ENCODE measurements around the gene SLC7A11. TPM values are rescaled to one million over a fixed set of nuclear protein-coding genes. Genes with fewer than 3 reads are reported as not detected.

SLC7A11 gene
- total and polyA plus RNA-seq, 3 experiments from 2014 or later: 0.77 to 1.5 TPM; not detected in 1

DNA sequence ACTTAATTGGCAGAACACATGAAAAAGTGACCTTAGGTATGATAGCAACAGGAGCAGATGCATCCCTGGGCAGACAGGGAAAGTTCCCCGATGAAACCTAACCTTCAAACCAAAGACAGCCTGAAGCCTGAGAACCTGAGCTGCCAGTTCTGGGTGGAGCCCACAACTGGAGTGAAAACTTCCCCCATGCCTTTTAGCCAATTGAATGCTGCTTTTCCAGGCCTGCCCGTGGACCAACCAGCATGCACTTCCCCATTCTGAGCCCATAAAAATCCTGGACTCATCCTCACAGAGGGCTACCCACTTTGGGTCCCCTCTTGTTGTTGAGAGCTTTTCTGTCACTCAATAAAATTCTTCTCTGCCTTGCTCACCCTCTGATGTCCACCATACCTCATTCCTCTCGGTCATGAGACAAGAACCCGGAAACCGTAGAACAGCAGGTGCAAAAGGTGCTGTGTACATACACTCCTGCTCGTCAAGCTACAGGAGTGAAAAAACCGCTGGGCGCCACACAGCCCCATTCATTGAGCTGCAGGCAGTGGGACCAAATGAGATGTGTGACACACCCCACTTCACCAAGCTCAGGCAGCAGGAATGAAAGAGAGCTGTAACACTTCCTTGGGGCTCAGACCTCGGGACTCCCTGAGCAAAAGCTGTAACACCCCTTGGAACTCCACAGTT is 13.9 kb upstream of the SLC7A11 start:
- POLR2A ChIA-PET: no interaction called here
- peaks cover 0 to 6% (median 0%) of the 10 kb centered on the region in 5 donors for H3K9me3 Mint-ChIP-seq
- no peak overlapping the region for H3K4me3 ChIP-seq (ENCODE audit: low read length)

DNA sequence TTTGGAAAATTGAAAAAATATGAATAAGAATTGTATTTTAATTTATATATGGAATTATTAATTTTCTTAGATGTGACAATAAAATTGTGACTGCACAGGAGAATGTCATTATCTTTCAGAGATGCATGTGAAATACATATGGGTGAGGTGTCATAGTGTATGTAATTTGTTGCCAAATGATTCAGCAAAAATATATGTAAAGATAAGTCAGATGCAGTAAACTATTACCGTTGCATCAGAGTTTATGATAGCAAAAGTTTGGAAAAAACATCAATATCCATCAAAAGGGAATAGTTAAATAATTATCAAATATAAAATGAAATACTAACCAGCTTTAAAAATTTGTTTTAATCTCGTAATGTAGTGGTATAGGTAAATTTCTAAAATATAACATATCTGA is 10.4 kb upstream of the SLC7A11 start:
- ChIA-PET POLR2A (no interaction called here), CTCF (no interaction called here)
- no peaks in the 10 kb centered on the region for H3K36me3 ChIP-seq (ENCODE audit: insufficient read depth, low read length)
- H3K9me3 Mint-ChIP-seq: peaks cover 0 to 6% (median 0%) of the 10 kb centered on the region in 5 donors
- H3K27ac Mint-ChIP-seq: no peak overlapping the region
- H3K9me3 ChIP-seq (ENCODE audit: low read length): no peaks in the 10 kb centered on the region
- no peaks in the 10 kb centered on the region for H3K27me3 ChIP-seq (ENCODE audit: insufficient read depth, low read length, poor library complexity, severe bottlenecking)
- H3K27ac ChIP-seq (ENCODE audit: low read depth, low read length): no peak overlapping the region
- H3K4me3 Mint-ChIP-seq: no peak overlapping the region
- H3K4me3 ChIP-seq (ENCODE audit: low read length): no peak overlapping the region
- no peaks in the 10 kb centered on the region for H3K36me3 Mint-ChIP-seq
- peaks cover 1 to 11% (median 11%) of the 10 kb centered on the region in 3 donors for H3K4me1 Mint-ChIP-seq
- no peaks in the 10 kb centered on the region for H3K27me3 Mint-ChIP-seq
- no peak for DNase-seq
- no peaks in the 10 kb centered on the region for H3K4me1 ChIP-seq (ENCODE audit: insufficient read depth, low read length)

More for the DNA sequence above, 13.9 kb upstream of the SLC7A11 start:
- Mint-ChIP-seq H3K36me3 (no peaks in the 10 kb centered on the region), H3K27me3 (no peaks in the 10 kb centered on the region), H3K4me3 (no peak overlapping the region), H3K4me1 (peaks cover 1 to 11% (median 11%) of the 10 kb centered on the region in 3 donors), H3K27ac (no peak overlapping the region)
- Histone ChIP-seq H3K36me3 (ENCODE audit: insufficient read depth, low read length) (no peaks in the 10 kb centered on the region), H3K27me3 (ENCODE audit: insufficient read depth, low read length, poor library complexity, severe bottlenecking) (no peaks in the 10 kb centered on the region), H3K27ac (ENCODE audit: low read depth, low read length) (no peak overlapping the region), H3K9me3 (ENCODE audit: low read length) (no peaks in the 10 kb centered on the region), H3K4me1 (ENCODE audit: insufficient read depth, low read length) (no peaks in the 10 kb centered on the region)
- CTCF ChIA-PET: no interaction called here
- DNase-seq: peak in 1 of 5 donors; percentile 35

- Mint-ChIP-seq H3K9me3 (peaks cover 0 to 6% (median 0%) of the 10 kb centered on the region in 5 donors), H3K36me3 (no peaks in the 10 kb centered on the region), H3K4me1 (peaks cover 1 to 11% (median 11%) of the 10 kb centered on the region in 3 donors), H3K27me3 (no peaks in the 10 kb centered on the region), H3K27ac (no peak overlapping the region), H3K4me3 (no peak overlapping the region)
- no peaks in the 10 kb centered on the region for H3K36me3 ChIP-seq (ENCODE audit: insufficient read depth, low read length)
- DNase-seq: no peak
- no peaks in the 10 kb centered on the region for H3K9me3 ChIP-seq (ENCODE audit: low read length)
- CTCF ChIA-PET: no interaction called here
- no peaks in the 10 kb centered on the region for H3K27me3 ChIP-seq (ENCODE audit: insufficient read depth, low read length, poor library complexity, severe bottlenecking)
- no peaks in the 10 kb centered on the region for H3K4me1 ChIP-seq (ENCODE audit: insufficient read depth, low read length)
- no peak overlapping the region for H3K27ac ChIP-seq (ENCODE audit: low read depth, low read length)
- H3K4me3 ChIP-seq (ENCODE audit: low read length): no peak overlapping the region
- POLR2A ChIA-PET: no interaction called here
Observed at GRCh38 chr4:138251938-138252337, 9.8 kb upstream of the SLC7A11 start.

GRCh38 chr4:138249132-138249531 is 7.0 kb upstream of the SLC7A11 start:
- Mint-ChIP-seq H3K9me3 (peaks cover 0 to 4% (median 0%) of the 10 kb centered on the region in 5 donors), H3K27ac (no peak overlapping the region), H3K27me3 (no peaks in the 10 kb centered on the region), H3K4me3 (no peak overlapping the region), H3K36me3 (no peaks in the 10 kb centered on the region), H3K4me1 (no peaks in the 10 kb centered on the region)
- ChIA-PET CTCF (no interaction called here), POLR2A (no interaction called here)
- Histone ChIP-seq H3K36me3 (ENCODE audit: insufficient read depth, low read length) (no peaks in the 10 kb centered on the region), H3K27ac (ENCODE audit: low read depth, low read length) (no peak overlapping the region), H3K27me3 (ENCODE audit: insufficient read depth, low read length, poor library complexity, severe bottlenecking) (no peaks in the 10 kb centered on the region), H3K4me3 (ENCODE audit: low read length) (no peak overlapping the region), H3K9me3 (ENCODE audit: low read length) (no peaks in the 10 kb centered on the region), H3K4me1 (ENCODE audit: insufficient read depth, low read length) (no peaks in the 10 kb centered on the region)
- no peak for DNase-seq

GRCh38 chr4:138248058-138248457 is 5.9 kb upstream of the SLC7A11 start:
- no peak overlapping the region for H3K27ac Mint-ChIP-seq
- no peaks in the 10 kb centered on the region for H3K4me1 ChIP-seq (ENCODE audit: insufficient read depth, low read length)
- no peaks in the 10 kb centered on the region for H3K9me3 ChIP-seq (ENCODE audit: low read length)
- H3K9me3 Mint-ChIP-seq: peaks cover 0 to 6% (median 0%) of the 10 kb centered on the region in 5 donors
- CTCF ChIA-PET: no interaction called here
- no peaks in the 10 kb centered on the region for H3K36me3 ChIP-seq (ENCODE audit: insufficient read depth, low read length)
- no peaks in the 10 kb centered on the region for H3K36me3 Mint-ChIP-seq
- POLR2A ChIA-PET: no interaction called here
- no peak overlapping the region for H3K4me3 ChIP-seq (ENCODE audit: low read length)
- no peaks in the 10 kb centered on the region for H3K27me3 Mint-ChIP-seq
- H3K27ac ChIP-seq (ENCODE audit: low read depth, low read length): no peak overlapping the region
- no peaks in the 10 kb centered on the region for H3K4me1 Mint-ChIP-seq
- no peak for DNase-seq
- H3K4me3 Mint-ChIP-seq: no peak overlapping the region
- H3K27me3 ChIP-seq (ENCODE audit: insufficient read depth, low read length, poor library complexity, severe bottlenecking): no peaks in the 10 kb centered on the region

- Mint-ChIP-seq H3K4me1 (no peaks in the 10 kb centered on the region), H3K9me3 (peaks cover 0 to 6% (median 0%) of the 10 kb centered on the region in 5 donors), H3K27ac (no peak overlapping the region), H3K27me3 (no peaks in the 10 kb centered on the region), H3K36me3 (no peaks in the 10 kb centered on the region), H3K4me3 (no peak overlapping the region)
- Histone ChIP-seq H3K27me3 (ENCODE audit: insufficient read depth, low read length, poor library complexity, severe bottlenecking) (no peaks in the 10 kb centered on the region), H3K27ac (ENCODE audit: low read depth, low read length) (no peak overlapping the region), H3K4me3 (ENCODE audit: low read length) (no peak overlapping the region), H3K9me3 (ENCODE audit: low read length) (no peaks in the 10 kb centered on the region), H3K36me3 (ENCODE audit: insufficient read depth, low read length) (no peaks in the 10 kb centered on the region), H3K4me1 (ENCODE audit: insufficient read depth, low read length) (no peaks in the 10 kb centered on the region)
- no peak for DNase-seq
- ChIA-PET POLR2A (no interaction called here), CTCF (interaction anchor here (0.7 kb wide), 1 partner anchor 62 kb away, joined by 3 read pairs; no protein-coding TSS in a partner anchor)
Observed at GRCh38 chr4:138247643-138248042, 5.5 kb upstream of the SLC7A11 start.

GRCh38 chr4:138243369-138243768 is 1.2 kb upstream of the SLC7A11 start:
- H3K9me3 ChIP-seq (ENCODE audit: low read length): no peaks in the 10 kb centered on the region
- Mint-ChIP-seq H3K36me3 (no peaks in the 10 kb centered on the region), H3K4me3 (no peak overlapping the region), H3K27ac (no peak overlapping the region), H3K27me3 (no peaks in the 10 kb centered on the region), H3K9me3 (peaks cover 0 to 5% (median 4%) of the 10 kb centered on the region in 5 donors), H3K4me1 (peaks cover 8 to 12% (median 8%) of the 10 kb centered on the region in 3 donors)
- H3K27ac ChIP-seq (ENCODE audit: low read depth, low read length): peak overlapping the region; percentile 34
- no peaks in the 10 kb centered on the region for H3K36me3 ChIP-seq (ENCODE audit: insufficient read depth, low read length)
- POLR2A ChIA-PET: no interaction called here
- DNase-seq: no peak
- CTCF ChIA-PET: no interaction called here
- H3K4me1 ChIP-seq (ENCODE audit: insufficient read depth, low read length): peaks cover 7% of the 10 kb centered on the region
- no peak overlapping the region for H3K4me3 ChIP-seq (ENCODE audit: low read length)
- H3K27me3 ChIP-seq (ENCODE audit: insufficient read depth, low read length, poor library complexity, severe bottlenecking): no peaks in the 10 kb centered on the region

DNA sequence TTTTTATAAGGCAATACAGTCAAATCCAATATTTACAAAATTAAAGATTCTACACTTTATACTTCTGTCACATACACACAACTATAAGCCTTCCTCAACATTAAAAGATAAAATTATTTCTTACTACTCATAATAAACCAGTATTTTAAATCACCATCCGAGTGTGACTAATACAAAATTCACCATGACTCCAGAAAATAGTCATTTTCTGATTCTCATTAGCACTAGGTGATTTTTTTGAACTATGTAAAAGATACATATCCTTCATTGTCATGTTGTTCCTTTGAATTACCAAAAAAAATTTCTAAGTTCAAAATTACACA is 646 bp upstream of the SLC7A11 start:
- Histone ChIP-seq H3K27me3 (ENCODE audit: insufficient read depth, low read length, poor library complexity, severe bottlenecking) (no peaks in the 10 kb centered on the region), H3K4me1 (ENCODE audit: insufficient read depth, low read length) (peaks cover 7% of the 10 kb centered on the region), H3K9me3 (ENCODE audit: low read length) (no peaks in the 10 kb centered on the region), H3K27ac (ENCODE audit: low read depth, low read length) (peak overlapping the region; percentile 66), H3K4me3 (ENCODE audit: low read length) (peak overlapping the region; percentile 8), H3K36me3 (ENCODE audit: insufficient read depth, low read length) (no peaks in the 10 kb centered on the region)
- POLR2A ChIA-PET: no interaction called here
- CTCF ChIA-PET: interaction anchor here (1.2 kb wide), 1 partner anchor 8 kb away, joined by 3 read pairs; no protein-coding TSS in a partner anchor
- Mint-ChIP-seq H3K4me1 (peaks cover 8 to 12% (median 8%) of the 10 kb centered on the region in 3 donors), H3K36me3 (no peaks in the 10 kb centered on the region), H3K27ac (no peak overlapping the region), H3K27me3 (no peaks in the 10 kb centered on the region), H3K9me3 (peaks cover 0 to 5% (median 4%) of the 10 kb centered on the region in 5 donors), H3K4me3 (peak overlapping the region in 1 of 7 donors; percentile 81)
- no peak for DNase-seq

Data from CD8-positive, alpha-beta memory T cell (primary cell).